OCI-LY3 (cell line): ENCODE data around the gene IL3.

Source experiments
- EZH2phosphoT487 ChIP-seq: fragments of 200-600 bp; shearing (Covaris generic); IDR thresholded peaks from 2 replicates; pipeline ENCODE4 v1.6.1; 2018; ENCODE audit warnings: antibody characterized with exemption, mixed run types, low read depth
- TF ChIP-seq, protein P1 (sequence below): fragments of 200-600, 300-600 bp; sonication (generic); IDR thresholded peaks from 2 replicates; pipeline ENCODE4 v1.5.1; 2014; ENCODE audit warnings: antibody characterized with exemption, low read length, low read depth

DNA sequence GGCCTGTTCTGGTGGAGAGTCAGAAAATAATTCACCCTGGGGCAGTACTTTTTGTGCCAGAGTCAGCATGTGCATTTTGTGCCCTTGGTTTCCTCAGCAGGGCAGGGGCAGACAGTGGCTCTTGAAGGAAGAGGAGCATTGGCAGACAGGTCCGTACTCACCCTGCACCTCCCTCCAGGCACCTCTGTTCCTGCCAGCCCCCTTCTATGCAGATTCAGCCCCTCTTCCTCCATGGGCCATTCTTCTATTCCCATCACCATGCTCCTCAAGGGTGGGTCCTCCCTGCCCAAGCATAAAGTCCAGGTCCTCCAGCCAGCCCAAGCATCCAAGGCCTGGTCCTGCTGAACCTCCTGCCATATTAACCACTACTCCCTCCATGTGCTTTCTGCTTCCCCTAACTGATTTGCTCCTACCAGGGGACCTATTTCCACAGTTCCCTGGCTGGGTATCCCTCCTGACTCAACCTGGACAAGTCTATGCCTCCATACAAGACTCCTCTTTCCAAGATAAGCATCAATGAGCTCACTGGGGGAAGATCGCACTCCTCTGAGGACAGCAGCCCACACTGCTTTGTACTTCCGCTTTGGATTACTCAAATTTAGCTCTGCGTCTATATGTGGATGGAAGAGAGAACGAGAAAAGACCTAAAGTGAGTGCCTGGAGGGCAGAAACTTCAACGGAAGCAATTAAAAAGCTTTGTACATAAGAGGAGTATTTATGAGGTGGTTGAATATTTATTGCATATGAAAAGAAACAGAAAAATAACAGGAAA lies 39.7 kb upstream of the IL3 start:
- TF ChIP-seq, protein P1, sequence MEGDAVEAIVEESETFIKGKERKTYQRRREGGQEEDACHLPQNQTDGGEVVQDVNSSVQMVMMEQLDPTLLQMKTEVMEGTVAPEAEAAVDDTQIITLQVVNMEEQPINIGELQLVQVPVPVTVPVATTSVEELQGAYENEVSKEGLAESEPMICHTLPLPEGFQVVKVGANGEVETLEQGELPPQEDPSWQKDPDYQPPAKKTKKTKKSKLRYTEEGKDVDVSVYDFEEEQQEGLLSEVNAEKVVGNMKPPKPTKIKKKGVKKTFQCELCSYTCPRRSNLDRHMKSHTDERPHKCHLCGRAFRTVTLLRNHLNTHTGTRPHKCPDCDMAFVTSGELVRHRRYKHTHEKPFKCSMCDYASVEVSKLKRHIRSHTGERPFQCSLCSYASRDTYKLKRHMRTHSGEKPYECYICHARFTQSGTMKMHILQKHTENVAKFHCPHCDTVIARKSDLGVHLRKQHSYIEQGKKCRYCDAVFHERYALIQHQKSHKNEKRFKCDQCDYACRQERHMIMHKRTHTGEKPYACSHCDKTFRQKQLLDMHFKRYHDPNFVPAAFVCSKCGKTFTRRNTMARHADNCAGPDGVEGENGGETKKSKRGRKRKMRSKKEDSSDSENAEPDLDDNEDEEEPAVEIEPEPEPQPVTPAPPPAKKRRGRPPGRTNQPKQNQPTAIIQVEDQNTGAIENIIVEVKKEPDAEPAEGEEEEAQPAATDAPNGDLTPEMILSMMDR: no peak
- no peak for TF ChIP-seq EZH2phosphoT487
